Measurements from ENCODE around the gene PAN3. TPM values are rescaled to one million over a fixed set of nuclear protein-coding genes. Genes with fewer than 3 reads are reported as not detected.

The PAN3 gene
- total and polyA plus RNA-seq, 2 experiments from 2014 or later = 27.4 to 58.2 TPM

GRCh38 chr13:28338006-28338574 is 199.7 kb downstream of the PAN3 start:
- TF ChIP-seq POLR2AphosphoS5 (IDR thresholded peaks at IDR 0.05; ENCODE audit: low read depth) = no peak
- TF ChIP-seq STAT1 (IDR thresholded peaks at IDR 0.05; ENCODE audit: unreplicated experiment) = no peak
- TF ChIP-seq, protein P1, sequence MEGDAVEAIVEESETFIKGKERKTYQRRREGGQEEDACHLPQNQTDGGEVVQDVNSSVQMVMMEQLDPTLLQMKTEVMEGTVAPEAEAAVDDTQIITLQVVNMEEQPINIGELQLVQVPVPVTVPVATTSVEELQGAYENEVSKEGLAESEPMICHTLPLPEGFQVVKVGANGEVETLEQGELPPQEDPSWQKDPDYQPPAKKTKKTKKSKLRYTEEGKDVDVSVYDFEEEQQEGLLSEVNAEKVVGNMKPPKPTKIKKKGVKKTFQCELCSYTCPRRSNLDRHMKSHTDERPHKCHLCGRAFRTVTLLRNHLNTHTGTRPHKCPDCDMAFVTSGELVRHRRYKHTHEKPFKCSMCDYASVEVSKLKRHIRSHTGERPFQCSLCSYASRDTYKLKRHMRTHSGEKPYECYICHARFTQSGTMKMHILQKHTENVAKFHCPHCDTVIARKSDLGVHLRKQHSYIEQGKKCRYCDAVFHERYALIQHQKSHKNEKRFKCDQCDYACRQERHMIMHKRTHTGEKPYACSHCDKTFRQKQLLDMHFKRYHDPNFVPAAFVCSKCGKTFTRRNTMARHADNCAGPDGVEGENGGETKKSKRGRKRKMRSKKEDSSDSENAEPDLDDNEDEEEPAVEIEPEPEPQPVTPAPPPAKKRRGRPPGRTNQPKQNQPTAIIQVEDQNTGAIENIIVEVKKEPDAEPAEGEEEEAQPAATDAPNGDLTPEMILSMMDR (conservative IDR thresholded peaks at IDR 0.05; ENCODE audit: low read depth in 2 of 2) = no peak
- H4K20me1 ChIP-seq (replicated peaks; ENCODE audit: insufficient read depth) = no peaks in the 10 kb centered on the region
- H3K4me3 Mint-ChIP-seq = no peak overlapping the region
- no peaks in the 10 kb centered on the region; the same call in 2 of the 3 replicates for H3K4me1 Mint-ChIP-seq
- H3K36me3 ChIP-seq (ENCODE audit: insufficient read depth) = peaks cover 26% of the 10 kb centered on the region; the same call in 1 of the 2 replicates
- no peaks in the 10 kb centered on the region for H3K27me3 ChIP-seq (ENCODE audit: insufficient read depth)
- H3K9me3 Mint-ChIP-seq = no peaks in the 10 kb centered on the region
- H3F3A ChIP-seq (replicated peaks; ENCODE audit: low read depth) = no peaks in the 10 kb centered on the region
- ATAC-seq = no peak
- DNase-seq (ENCODE audit: low spot score) = no peak
- peaks cover 26% of the 10 kb centered on the region for H3K36me3 Mint-ChIP-seq (ENCODE audit: low read depth)
- no peak overlapping the region for H3K4me3 ChIP-seq
- no peak overlapping the region for H3K4me2 ChIP-seq
- no peak overlapping the region for H2AFZ ChIP-seq
- no peaks in the 10 kb centered on the region for H3K9me2 ChIP-seq (ENCODE audit: insufficient read depth)
- no peak overlapping the region for H3K27ac ChIP-seq (ENCODE audit: low read depth)
- no peaks in the 10 kb centered on the region for H3K79me2 ChIP-seq (replicated peaks; ENCODE audit: insufficient read depth)
- 0 out of 2 replicates have a peak overlapping the region, but pooled peaks have one; percentile 26 for H3K27ac Mint-ChIP-seq
- peaks cover 4% of the 10 kb centered on the region for H3K27me3 Mint-ChIP-seq (ENCODE audit: insufficient read depth, low read depth, poor library complexity)
- no peaks in the 10 kb centered on the region for H3K4me1 ChIP-seq (ENCODE audit: insufficient read depth)

DNA sequence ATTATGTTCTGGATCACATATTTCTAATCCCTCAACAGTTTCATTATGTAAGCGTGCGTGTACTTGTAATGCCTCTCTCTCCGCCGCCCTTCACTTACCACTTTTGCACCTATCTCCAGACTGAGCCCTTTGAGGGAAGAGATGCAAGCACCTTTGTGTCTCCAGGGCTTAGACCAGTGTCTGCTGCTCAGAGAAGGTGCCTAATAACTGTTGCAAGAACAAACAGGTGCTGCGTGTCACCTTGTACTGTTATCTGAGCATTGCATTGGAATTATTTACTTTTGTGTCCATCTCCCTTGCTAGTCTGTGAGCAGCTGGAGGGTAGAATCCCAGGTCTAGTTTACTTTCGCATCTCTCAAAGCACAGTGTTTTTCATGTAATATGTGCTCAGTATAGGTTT is 200.4 kb downstream of the PAN3 start:
- no peak overlapping the region for H3K4me2 ChIP-seq
- no peak for DNase-seq (ENCODE audit: low spot score)
- no peak for TF ChIP-seq NANOG (IDR thresholded peaks at IDR 0.05; ENCODE audit: borderline replicate concordance)
- no peak for TF ChIP-seq JUNB (IDR thresholded peaks at IDR 0.05; ENCODE audit: unreplicated experiment)
- no peak for TF ChIP-seq EZH2 (IDR thresholded peaks at IDR 0.05; ENCODE audit: low read depth, unreplicated experiment)
- no peak for TF ChIP-seq ETS1 (IDR thresholded peaks at IDR 0.05)
- TF ChIP-seq CREB1 (CRISPR knock-in tag; IDR thresholded peaks at IDR 0.05; ENCODE audit: low read depth) = no peak
- TF ChIP-seq, protein P1 (conservative IDR thresholded peaks at IDR 0.05; ENCODE audit: low read depth in 2 of 2) = no peak
- TF ChIP-seq EZH2phosphoT487 (IDR thresholded peaks at IDR 0.05; ENCODE audit: unreplicated experiment) = no peak
- no peak for TF ChIP-seq ZNF331 (CRISPR knock-in tag; IDR thresholded peaks at IDR 0.05; ENCODE audit: low read depth)

More for the DNA sequence above, 200.4 kb downstream of the PAN3 start:
- Mint-ChIP-seq H3K27me3 (ENCODE audit: insufficient read depth, low read depth, poor library complexity) (peaks cover 4% of the 10 kb centered on the region), H3K9me3 (no peaks in the 10 kb centered on the region), H3K36me3 (ENCODE audit: low read depth) (peaks cover 20% of the 10 kb centered on the region), H3K27ac (no peak overlapping the region), H3K4me3 (no peak overlapping the region), H3K4me1 (no peaks in the 10 kb centered on the region; the same call in 2 of the 3 replicates)
- H3K79me2 ChIP-seq (replicated peaks; ENCODE audit: insufficient read depth) = no peaks in the 10 kb centered on the region
- H3K4me1 ChIP-seq (ENCODE audit: insufficient read depth) = no peaks in the 10 kb centered on the region
- peaks cover 26% of the 10 kb centered on the region; the same call in 1 of the 2 replicates for H3K36me3 ChIP-seq (ENCODE audit: insufficient read depth)
- no peak overlapping the region for H3K27ac ChIP-seq (ENCODE audit: low read depth)
- H3K27me3 ChIP-seq (ENCODE audit: insufficient read depth) = no peaks in the 10 kb centered on the region
- no peak overlapping the region for H3K4me3 ChIP-seq
- H4K20me1 ChIP-seq (replicated peaks; ENCODE audit: insufficient read depth) = no peaks in the 10 kb centered on the region
- no peaks in the 10 kb centered on the region for H3F3A ChIP-seq (replicated peaks; ENCODE audit: low read depth)
- ATAC-seq = no peak
- H2AFZ ChIP-seq = no peak overlapping the region
- no peaks in the 10 kb centered on the region for H3K9me2 ChIP-seq (ENCODE audit: insufficient read depth)

Measured in GM23338 (cell line).